ENCODE measurements around the gene PLXNA2.

Gene PLXNA2

DNA sequence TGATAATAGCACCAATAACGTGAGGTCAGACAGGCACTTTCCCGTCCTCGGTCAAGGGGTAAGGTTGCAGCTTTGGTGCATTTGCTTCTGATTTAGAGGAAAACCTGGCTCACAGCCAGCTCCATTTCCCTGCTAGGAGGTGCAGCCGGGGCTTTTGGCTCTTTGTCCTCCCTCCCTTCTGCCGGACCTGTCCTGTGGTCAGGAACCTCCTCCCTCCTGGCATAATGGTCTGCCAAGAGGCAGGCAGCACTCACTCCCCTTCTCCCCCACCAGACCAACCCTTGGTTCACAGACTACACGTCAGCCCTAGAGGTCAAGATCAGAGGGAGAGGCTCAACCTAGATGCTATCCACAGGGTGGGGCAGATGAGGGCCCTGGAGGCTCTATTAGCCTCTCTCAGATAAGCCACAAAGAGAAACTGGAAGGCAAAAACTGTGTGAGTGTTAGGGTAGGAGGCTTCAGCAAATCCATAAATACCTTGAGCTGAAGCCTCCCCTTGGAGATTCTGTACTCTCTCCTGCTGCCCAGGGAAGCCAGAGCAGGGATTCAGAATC lies 64.8 kb downstream of the PLXNA2 start:
- H3K23ac ChIP-seq (ENCODE audit: low read depth, low read length, poor library complexity), result no peak overlapping the region
- H3K4me1 ChIP-seq (ENCODE audit: control insufficient read depth in 2 of 2, insufficient read depth in 1 of 2, low read depth in 1 of 2, low read length in 2 of 2), result peaks cover 43 to 51% of the 10 kb centered on the region in 2 donors
- H3K14ac ChIP-seq (ENCODE audit: low read length), result no peak overlapping the region
- H3K18ac ChIP-seq (ENCODE audit: low read length), result peak overlapping the region; percentile 33
- no peak overlapping the region for H4K91ac ChIP-seq (ENCODE audit: low read depth, low read length, poor library complexity)
- no peak overlapping the region for H3K27ac ChIP-seq (replicated peaks; ENCODE audit: low read length)
- no peak overlapping the region for H4K8ac ChIP-seq (ENCODE audit: low read depth, low read length)
- no peak overlapping the region for H2BK12ac ChIP-seq (ENCODE audit: low read length)
- no peak overlapping the region for H2BK120ac ChIP-seq (ENCODE audit: low read depth, low read length)
- no peak overlapping the region for H3K9ac ChIP-seq (ENCODE audit: low read depth, low read length, poor library complexity)
- no peak overlapping the region for H2BK5ac ChIP-seq (ENCODE audit: low read length)
- H3K79me1 ChIP-seq (ENCODE audit: low read depth, low read length), result no peaks in the 10 kb centered on the region
- no peak overlapping the region for H2AFZ ChIP-seq (ENCODE audit: low read length)
- no peak overlapping the region for H2BK15ac ChIP-seq (ENCODE audit: low read length)
- no peak overlapping the region for H2AK5ac ChIP-seq (ENCODE audit: low read depth, low read length)
- no peak overlapping the region for H3K4ac ChIP-seq (ENCODE audit: low read length)
- H3K9me3 ChIP-seq (replicated peaks in 1 of 2; ENCODE audit: control insufficient read depth in 2 of 2, insufficient read depth in 1 of 2, low read depth in 1 of 2, low read length in 2 of 2), result peaks cover 0 to 1% of the 10 kb centered on the region in 2 donors
- DNase-seq (ENCODE audit: low spot score), result no peak
- H3K36me3 ChIP-seq (replicated peaks in 1 of 2; ENCODE audit: control insufficient read depth in 2 of 2, insufficient read depth in 2 of 2, low read length in 2 of 2), result no peaks in the 10 kb centered on the region
- no peaks in the 10 kb centered on the region for H3K27me3 ChIP-seq (ENCODE audit: control insufficient read depth in 3 of 3, insufficient read depth in 3 of 3, low read depth in 1 of 3, low read length in 3 of 3)
- no CpG with 5 or more reads among the region's 6 CpGs for WGBS, 2 donors (ENCODE audit: extremely low coverage in 2 of 2, insufficient read length in 2 of 2, insufficient replicate concordance in 1 of 2)
- H3K4me3 ChIP-seq (ENCODE audit: low read length in 2 of 2), result no peak overlapping the region
- no peak overlapping the region for H3K4me2 ChIP-seq (ENCODE audit: insufficient read depth, low read length, poor library complexity, severe bottlenecking)

DNA sequence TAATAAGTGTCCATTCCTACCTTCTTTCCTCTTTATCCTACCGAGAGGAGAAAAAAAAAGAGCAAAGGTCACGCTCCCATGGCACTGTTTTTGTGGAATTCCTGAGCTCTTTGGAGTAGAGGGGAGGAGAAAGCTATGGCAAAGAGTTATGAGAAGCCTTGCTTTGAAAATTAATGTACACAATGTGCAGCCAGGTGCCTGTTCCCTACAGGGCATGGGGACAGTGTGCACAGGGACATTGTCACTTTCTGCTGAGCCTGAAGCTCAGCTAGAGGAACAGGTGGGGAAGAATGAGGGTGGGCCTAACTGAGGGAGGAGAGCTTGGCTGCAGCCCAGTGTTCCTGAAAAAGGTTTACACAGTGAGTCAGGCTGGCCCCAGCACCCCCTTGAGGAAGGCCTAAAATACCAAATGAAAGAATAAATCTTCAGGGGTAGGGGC lies 66.1 kb downstream of the PLXNA2 start:
- H3K4ac ChIP-seq (ENCODE audit: low read length), result no peak overlapping the region
- H3K18ac ChIP-seq (ENCODE audit: low read length), result peak overlapping the region; percentile 49
- no peak overlapping the region for H3K23ac ChIP-seq (ENCODE audit: low read depth, low read length, poor library complexity)
- H3K9ac ChIP-seq (ENCODE audit: low read depth, low read length, poor library complexity), result no peak overlapping the region
- H2BK120ac ChIP-seq (ENCODE audit: low read depth, low read length), result no peak overlapping the region
- no peak overlapping the region for H3K14ac ChIP-seq (ENCODE audit: low read length)
- H3K9me3 ChIP-seq (replicated peaks in 1 of 2; ENCODE audit: control insufficient read depth in 2 of 2, insufficient read depth in 1 of 2, low read depth in 1 of 2, low read length in 2 of 2), result peaks cover 0 to 1% of the 10 kb centered on the region in 2 donors
- no peak overlapping the region for H2BK12ac ChIP-seq (ENCODE audit: low read length)
- no peak overlapping the region for H2BK15ac ChIP-seq (ENCODE audit: low read length)
- no peak overlapping the region for H2AFZ ChIP-seq (ENCODE audit: low read length)
- no peak overlapping the region for H4K8ac ChIP-seq (ENCODE audit: low read depth, low read length)
- no peak for DNase-seq (ENCODE audit: low spot score)
- H3K36me3 ChIP-seq (replicated peaks in 1 of 2; ENCODE audit: control insufficient read depth in 2 of 2, insufficient read depth in 2 of 2, low read length in 2 of 2), result no peaks in the 10 kb centered on the region
- H3K4me2 ChIP-seq (ENCODE audit: insufficient read depth, low read length, poor library complexity, severe bottlenecking), result peak overlapping the region; percentile 12
- no peak overlapping the region for H4K91ac ChIP-seq (ENCODE audit: low read depth, low read length, poor library complexity)
- no peaks in the 10 kb centered on the region for H3K79me1 ChIP-seq (ENCODE audit: low read depth, low read length)
- no peak overlapping the region for H2AK5ac ChIP-seq (ENCODE audit: low read depth, low read length)
- peaks cover 43 to 55% of the 10 kb centered on the region in 2 donors for H3K4me1 ChIP-seq (ENCODE audit: control insufficient read depth in 2 of 2, insufficient read depth in 1 of 2, low read depth in 1 of 2, low read length in 2 of 2)
- H2BK5ac ChIP-seq (ENCODE audit: low read length), result peak overlapping the region; percentile 25
- peak overlapping the region; percentile 55 for H3K27ac ChIP-seq (replicated peaks; ENCODE audit: low read length)
- WGBS, 2 donors (ENCODE audit: extremely low coverage in 2 of 2, insufficient read length in 2 of 2, insufficient replicate concordance in 1 of 2), result no CpG with 5 or more reads among the region's 2 CpGs
- H3K4me3 ChIP-seq (ENCODE audit: low read length in 2 of 2), result no peak overlapping the region
- H3K27me3 ChIP-seq (ENCODE audit: control insufficient read depth in 3 of 3, insufficient read depth in 3 of 3, low read depth in 1 of 3, low read length in 3 of 3), result no peaks in the 10 kb centered on the region

DNA sequence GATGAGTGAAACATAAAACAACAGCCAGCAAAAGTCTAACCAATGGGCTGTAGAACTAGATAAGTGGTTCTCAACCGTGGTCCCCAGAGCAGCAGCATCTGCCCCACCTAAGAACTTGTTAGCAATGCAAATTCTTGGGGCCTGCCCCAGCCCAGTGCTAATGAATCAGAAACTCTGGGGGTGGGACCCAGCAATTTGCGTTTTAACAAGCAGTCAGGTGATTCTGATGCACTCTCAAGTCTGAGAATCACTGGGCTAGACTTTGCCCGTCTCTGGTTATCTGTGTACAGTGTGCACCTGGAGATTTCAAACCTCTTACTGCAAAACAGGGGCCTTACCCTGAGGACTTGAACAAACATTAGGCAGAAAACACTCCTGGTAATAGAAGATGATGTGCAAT lies 66.5 kb downstream of the PLXNA2 start:
- Histone ChIP-seq H2BK12ac (ENCODE audit: low read length) (no peak overlapping the region), H3K18ac (ENCODE audit: low read length) (no peak overlapping the region), H2BK15ac (ENCODE audit: low read length) (no peak overlapping the region), H3K4me3 (ENCODE audit: low read length in 2 of 2) (no peak overlapping the region), H3K27me3 (ENCODE audit: control insufficient read depth in 3 of 3, insufficient read depth in 3 of 3, low read depth in 1 of 3, low read length in 3 of 3) (no peaks in the 10 kb centered on the region), H3K4ac (ENCODE audit: low read length) (no peak overlapping the region), H2AFZ (ENCODE audit: low read length) (no peak overlapping the region), H4K8ac (ENCODE audit: low read depth, low read length) (no peak overlapping the region), H3K23ac (ENCODE audit: low read depth, low read length, poor library complexity) (no peak overlapping the region), H2BK5ac (ENCODE audit: low read length) (no peak overlapping the region), H3K27ac (replicated peaks; ENCODE audit: low read length) (peak overlapping the region; percentile 55), H3K14ac (ENCODE audit: low read length) (no peak overlapping the region), H4K91ac (ENCODE audit: low read depth, low read length, poor library complexity) (no peak overlapping the region), H3K79me1 (ENCODE audit: low read depth, low read length) (no peaks in the 10 kb centered on the region), H3K9me3 (replicated peaks in 1 of 2; ENCODE audit: control insufficient read depth in 2 of 2, insufficient read depth in 1 of 2, low read depth in 1 of 2, low read length in 2 of 2) (peaks cover 0 to 1% of the 10 kb centered on the region in 2 donors), H2BK120ac (ENCODE audit: low read depth, low read length) (no peak overlapping the region), H3K4me2 (ENCODE audit: insufficient read depth, low read length, poor library complexity, severe bottlenecking) (peak overlapping the region; percentile 12), H2AK5ac (ENCODE audit: low read depth, low read length) (no peak overlapping the region), H3K9ac (ENCODE audit: low read depth, low read length, poor library complexity) (no peak overlapping the region), H3K36me3 (replicated peaks in 1 of 2; ENCODE audit: control insufficient read depth in 2 of 2, insufficient read depth in 2 of 2, low read length in 2 of 2) (no peaks in the 10 kb centered on the region), H3K4me1 (ENCODE audit: control insufficient read depth in 2 of 2, insufficient read depth in 1 of 2, low read depth in 1 of 2, low read length in 2 of 2) (peaks cover 39 to 53% of the 10 kb centered on the region in 2 donors)
- no peak for DNase-seq (ENCODE audit: low spot score)
- WGBS, 2 donors (ENCODE audit: extremely low coverage in 2 of 2, insufficient read length in 2 of 2, insufficient replicate concordance in 1 of 2), result no CpG with 5 or more reads among the region's 3 CpGs

DNA sequence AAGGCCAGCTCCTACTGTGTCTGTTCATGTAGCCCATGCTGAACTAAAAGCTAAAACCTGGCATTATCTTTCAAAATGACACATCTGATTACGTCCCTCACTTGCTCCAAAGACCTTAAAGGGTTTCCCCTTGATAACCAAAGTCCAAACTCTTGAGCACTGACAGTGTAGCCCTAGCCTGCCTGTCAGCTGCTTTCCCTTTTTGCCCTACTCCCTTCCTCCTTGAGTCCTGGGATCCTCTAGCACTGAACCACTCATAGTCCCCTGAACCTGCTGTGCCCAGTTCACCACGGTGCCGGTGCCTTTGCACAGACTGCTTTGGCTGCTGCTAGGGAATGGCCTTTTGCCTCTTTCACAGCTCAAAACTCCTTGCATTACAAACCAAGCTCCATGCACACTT lies 67.5 kb downstream of the PLXNA2 start:
- Histone ChIP-seq H2BK12ac (ENCODE audit: low read length) (no peak overlapping the region), H3K23ac (ENCODE audit: low read depth, low read length, poor library complexity) (no peak overlapping the region), H3K27me3 (ENCODE audit: control insufficient read depth in 3 of 3, insufficient read depth in 3 of 3, low read depth in 1 of 3, low read length in 3 of 3) (no peaks in the 10 kb centered on the region), H4K91ac (ENCODE audit: low read depth, low read length, poor library complexity) (no peak overlapping the region), H3K79me1 (ENCODE audit: low read depth, low read length) (no peaks in the 10 kb centered on the region), H2AFZ (ENCODE audit: low read length) (no peak overlapping the region), H3K4ac (ENCODE audit: low read length) (no peak overlapping the region), H2AK5ac (ENCODE audit: low read depth, low read length) (no peak overlapping the region), H2BK15ac (ENCODE audit: low read length) (no peak overlapping the region), H3K4me2 (ENCODE audit: insufficient read depth, low read length, poor library complexity, severe bottlenecking) (no peak overlapping the region), H2BK120ac (ENCODE audit: low read depth, low read length) (no peak overlapping the region), H3K14ac (ENCODE audit: low read length) (no peak overlapping the region), H3K18ac (ENCODE audit: low read length) (no peak overlapping the region), H2BK5ac (ENCODE audit: low read length) (no peak overlapping the region), H4K8ac (ENCODE audit: low read depth, low read length) (no peak overlapping the region), H3K4me3 (ENCODE audit: low read length in 2 of 2) (no peak overlapping the region), H3K9ac (ENCODE audit: low read depth, low read length, poor library complexity) (no peak overlapping the region), H3K9me3 (replicated peaks in 1 of 2; ENCODE audit: control insufficient read depth in 2 of 2, insufficient read depth in 1 of 2, low read depth in 1 of 2, low read length in 2 of 2) (peaks cover 0 to 1% of the 10 kb centered on the region in 2 donors), H3K27ac (replicated peaks; ENCODE audit: low read length) (no peak overlapping the region), H3K4me1 (ENCODE audit: control insufficient read depth in 2 of 2, insufficient read depth in 1 of 2, low read depth in 1 of 2, low read length in 2 of 2) (peaks cover 44 to 59% of the 10 kb centered on the region in 2 donors), H3K36me3 (replicated peaks in 1 of 2; ENCODE audit: control insufficient read depth in 2 of 2, insufficient read depth in 2 of 2, low read length in 2 of 2) (no peaks in the 10 kb centered on the region)
- WGBS, 2 donors (ENCODE audit: extremely low coverage in 2 of 2, insufficient read length in 2 of 2, insufficient replicate concordance in 1 of 2), result no CpG with 5 or more reads among the region's 3 CpGs
- no peak for DNase-seq (ENCODE audit: low spot score)

Data from neuronal stem cell (in vitro differentiated cells).